GM19023 (cell line): ENCODE data around the gene BORCS8.
"Not testable (repeated sequence)": the region's sequence is repeated elsewhere in the genome, so short reads cannot be mapped to it uniquely, and the experiment has no call there.

ENCODE experiments used
- ATAC-seq: cut with Tn5 transposase; IDR thresholded peaks from one replicate; pipeline ENCODE4 v1.9.1; 2021; ENCODE audit warnings: mild to moderate bottlenecking, moderate library complexity; ENCODE audit not compliant: unreplicated experiment

BORCS8 gene

DNA sequence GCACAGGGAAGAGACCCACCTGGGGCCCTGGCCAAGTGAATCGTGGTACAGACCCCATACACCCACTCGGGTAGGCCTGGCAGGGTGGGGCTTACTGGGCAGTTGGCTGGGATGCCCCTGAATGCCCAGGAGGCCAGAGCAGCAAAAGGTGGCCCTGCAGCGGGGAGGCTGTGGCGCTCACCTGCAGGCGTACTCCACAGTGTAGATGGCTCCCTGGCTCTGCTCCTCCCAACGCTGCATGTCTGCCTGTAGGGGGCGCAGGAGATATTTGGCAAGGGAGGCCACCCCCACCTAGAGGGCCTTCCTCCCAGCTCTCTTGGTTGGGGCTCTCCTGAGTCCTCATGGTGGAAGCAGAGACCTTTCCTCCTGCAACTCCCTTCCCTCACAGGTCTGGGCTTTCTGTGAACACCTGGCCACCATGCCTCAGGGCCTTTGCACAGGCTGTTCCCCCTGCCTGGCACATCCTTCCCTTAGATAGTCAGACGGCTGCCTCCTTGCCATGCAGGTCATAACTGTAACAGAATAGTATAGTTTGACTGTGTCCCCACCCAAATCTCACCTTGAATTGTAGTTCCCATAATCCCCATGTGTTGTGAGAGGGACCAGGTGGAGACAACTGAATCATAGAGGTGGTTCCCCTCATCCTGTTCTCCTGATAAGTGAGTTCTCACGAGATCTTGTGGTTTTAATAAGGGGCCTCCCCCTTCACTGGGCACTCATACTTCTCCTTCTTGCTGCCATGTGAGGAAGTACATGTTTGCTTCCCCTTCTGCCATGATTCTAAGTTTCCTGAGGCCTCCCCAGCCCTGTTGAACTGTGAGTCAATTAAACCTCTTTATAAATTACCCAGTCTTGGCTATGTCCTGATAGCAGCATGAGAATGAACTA is 5.9 kb downstream of the BORCS8 start:
- no peak for ATAC-seq

- no peak for ATAC-seq
Measured at GRCh38 chr19:19181488-19181998, 10.4 kb downstream of the BORCS8 start.

DNA sequence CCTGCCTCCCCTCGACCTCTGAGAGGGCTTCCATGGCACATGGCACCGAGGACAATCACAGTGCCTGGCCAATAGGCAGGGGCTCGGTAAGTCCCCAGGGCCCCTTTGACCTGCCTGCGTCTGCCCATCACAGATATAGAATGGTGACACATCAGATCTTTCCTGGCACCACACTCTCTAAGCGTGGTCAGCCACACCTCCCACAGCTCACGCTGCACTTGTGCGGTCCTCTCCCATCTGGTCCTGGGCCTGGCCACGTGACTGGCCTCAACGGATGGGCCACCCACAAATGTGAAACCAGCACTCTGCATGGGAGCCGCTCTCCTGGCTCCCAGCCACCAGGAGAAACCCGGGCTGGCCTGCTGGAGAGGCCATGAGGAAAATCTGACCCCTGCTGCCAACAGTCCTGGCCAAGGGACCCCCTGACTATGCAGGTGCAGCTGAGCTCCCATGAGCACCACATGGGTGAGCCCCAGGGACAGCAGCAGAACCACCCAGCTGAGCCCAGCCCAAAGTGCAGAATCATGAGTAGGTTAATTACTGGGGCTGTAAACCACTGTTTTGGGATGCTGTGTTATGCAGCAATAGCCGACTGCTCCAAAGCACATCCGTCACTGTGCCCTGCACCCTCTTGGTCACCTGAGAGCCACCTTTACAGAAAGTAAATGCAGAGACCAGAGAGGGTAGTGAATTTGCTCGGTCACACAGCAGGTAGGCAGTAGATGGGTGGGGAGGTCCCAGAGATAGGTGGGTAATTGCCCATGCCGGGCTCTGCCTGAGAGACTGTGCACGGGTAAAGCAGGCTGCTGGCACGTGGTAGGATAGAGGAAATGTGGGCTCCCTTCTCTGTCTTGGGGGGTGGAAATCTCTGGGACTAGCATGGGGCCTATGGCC is 12.2 kb downstream of the BORCS8 start:
- no peak for ATAC-seq

DNA sequence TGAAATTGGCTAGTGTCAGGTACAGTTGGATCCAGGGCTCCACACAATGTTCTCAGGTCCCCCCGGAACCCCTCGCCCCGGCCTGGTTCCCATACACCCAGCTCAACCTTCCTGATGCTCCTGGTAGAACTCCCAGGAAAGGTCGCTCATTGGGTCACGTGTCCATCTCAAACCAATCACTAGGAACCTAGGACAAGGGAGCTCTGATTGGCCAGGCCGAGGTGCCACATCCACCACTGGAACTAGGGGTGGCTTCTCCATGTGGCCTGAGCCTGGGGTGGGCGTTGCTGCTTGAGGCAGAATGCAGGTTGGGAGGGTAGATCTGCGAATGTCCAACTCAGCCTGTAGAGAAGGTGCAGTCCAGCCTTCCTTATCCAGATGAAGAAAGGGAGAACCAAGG is 15.0 kb downstream of the BORCS8 start:
- ATAC-seq: no peak

DNA sequence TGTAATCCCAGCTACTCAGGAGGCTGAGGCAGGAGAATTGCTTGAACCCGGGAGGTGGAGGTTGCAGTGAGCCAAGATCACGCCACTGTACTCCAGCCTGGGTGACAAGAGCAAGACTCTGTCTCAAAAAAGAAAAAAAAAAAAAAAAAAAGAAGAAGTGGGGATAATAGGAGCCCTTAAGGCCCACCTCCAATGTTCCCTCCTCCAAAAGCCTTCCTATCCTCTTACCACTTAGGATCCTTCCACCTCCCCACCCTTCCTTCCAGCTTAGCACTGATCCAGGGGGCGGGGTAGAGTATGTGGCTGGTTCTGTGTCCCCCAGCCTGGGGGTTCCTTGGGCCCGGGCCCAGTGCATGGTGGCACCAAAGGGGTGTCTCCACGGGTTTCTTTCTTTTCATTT is 18.7 kb downstream of the BORCS8 start:
- ATAC-seq: not testable (repeated sequence)

- ATAC-seq: no peak
Measured at GRCh38 chr19:19171821-19172532, 20.0 kb downstream of the BORCS8 start.

GRCh38 chr19:19170873-19171672 is 20.9 kb downstream of the BORCS8 start:
- no peak for ATAC-seq

- peak; percentile 89 for ATAC-seq
Measured at GRCh38 chr19:19170053-19170872, 21.7 kb downstream of the BORCS8 start, which contains the start of gene MEF2B. TSS of gene MEF2B (minus strand) at chr19:19170263. CDS start at chr19:19150735, 19,528 bp downstream.

GRCh38 chr19:19169236-19170052 is 22.5 kb downstream of the BORCS8 start:
- peak; percentile 5 for ATAC-seq

DNA sequence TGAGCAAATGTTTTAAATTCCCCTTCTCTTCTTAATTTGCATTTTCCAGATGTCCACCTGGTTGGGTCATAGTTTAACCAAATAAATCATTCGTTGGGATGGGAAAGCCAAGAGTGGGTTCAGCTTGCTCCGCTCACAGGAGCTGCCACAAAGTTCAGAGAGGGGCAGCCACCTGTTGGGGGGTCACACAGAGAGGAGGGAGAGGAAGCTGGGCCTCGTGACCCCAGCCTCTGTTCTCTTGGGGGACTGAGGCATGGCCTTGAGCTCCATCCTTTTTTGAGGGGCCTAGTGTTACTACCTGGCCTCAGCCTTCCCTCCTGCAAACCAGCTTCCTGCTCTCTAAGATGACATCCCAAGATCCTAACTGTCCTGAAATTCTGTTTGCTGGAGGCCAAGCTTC is 24.3 kb downstream of the BORCS8 start:
- ATAC-seq: no peak

DNA sequence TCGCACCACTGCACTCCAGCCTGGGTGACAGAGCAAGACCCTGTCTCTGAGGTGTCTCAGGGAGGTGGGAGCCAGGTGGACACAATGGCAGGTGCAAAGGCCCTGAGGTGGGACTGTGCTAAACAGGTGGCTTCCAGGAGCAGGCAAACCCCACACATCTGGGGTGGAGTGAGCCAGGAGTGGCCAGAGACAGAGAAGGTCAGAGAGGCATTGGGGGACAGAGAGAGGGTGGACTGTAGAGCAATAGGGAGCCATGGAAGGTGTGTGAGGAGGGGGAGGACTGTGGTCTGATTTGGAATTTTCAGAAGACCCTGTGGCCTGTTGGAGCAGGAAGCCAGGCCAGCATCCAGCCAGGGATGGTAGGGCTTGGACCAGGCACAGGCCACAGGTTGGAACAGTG is 26.6 kb downstream of the BORCS8 start:
- no peak for ATAC-seq

- ATAC-seq: no peak
Measured at GRCh38 chr19:19162495-19162894, 29.5 kb downstream of the BORCS8 start.

DNA sequence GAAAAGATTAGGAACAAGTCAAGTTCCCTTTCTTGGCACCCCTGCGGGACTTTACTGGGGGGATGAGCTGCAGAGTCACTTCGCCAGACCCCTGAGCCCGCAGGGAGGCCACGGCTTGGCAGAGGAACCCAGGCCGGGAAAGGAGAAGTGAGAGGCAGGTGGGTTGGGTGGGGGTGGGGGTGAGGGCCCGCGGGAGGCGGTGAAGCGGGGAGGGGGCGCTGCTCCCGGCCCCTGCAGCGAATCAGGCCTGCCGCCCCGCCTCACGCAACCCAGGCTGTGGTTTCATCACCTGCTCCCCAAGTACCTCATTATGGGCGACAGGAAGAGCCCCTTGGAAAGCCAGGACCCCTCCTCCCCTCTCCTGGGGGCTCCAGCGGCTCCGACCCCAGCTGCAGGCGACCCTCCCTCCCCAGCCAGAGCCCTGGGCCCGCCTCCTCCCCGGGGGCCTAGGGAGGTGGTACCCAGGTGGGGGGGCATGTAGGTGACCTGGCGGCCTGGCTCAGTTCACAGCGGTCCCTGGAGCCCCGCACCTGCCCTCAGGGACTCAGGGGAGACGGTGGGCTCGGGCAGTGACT is 31.4 kb downstream of the BORCS8 start:
- ATAC-seq: no peak

DNA sequence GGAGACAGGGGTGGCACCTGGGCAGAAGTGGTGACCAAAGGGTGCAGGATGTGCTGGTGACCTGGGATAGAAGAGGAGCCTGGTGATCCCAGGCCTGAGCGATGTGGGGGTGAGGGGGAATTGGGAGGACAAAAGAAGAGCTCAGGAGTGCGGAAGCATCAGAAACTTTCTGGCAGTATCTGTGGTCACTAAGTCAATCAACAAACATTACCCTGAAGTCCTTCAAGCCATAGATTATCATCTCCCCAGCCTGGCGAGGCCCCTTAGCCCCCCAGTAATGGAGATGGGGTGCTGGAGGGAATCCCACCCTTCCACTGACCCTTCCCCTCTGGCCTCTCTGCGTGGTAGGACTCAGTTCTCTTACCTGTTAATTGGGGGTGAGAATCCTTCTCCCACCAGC is 32.4 kb downstream of the BORCS8 start:
- ATAC-seq: no peak

DNA sequence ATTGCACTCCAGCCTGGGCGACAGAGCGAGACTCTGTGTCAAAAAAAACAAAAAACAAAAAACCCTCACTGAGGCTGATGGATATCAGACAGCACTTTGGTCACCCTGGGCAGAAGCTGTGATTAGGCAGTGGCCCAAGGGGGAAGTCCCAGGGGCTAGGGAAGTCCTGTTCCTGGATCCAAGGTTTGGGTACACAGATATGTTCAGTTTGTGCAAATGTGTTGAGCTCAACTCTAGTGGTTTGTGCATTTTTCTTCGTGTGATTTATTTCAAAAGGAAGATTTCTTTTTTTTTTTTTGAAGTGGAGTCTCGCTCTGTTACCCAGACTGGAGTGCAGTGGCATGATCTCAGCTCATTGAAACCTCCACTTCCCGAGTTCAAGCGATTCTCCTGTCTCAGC is 34.1 kb downstream of the BORCS8 start:
- no peak for ATAC-seq

- ATAC-seq: peak; percentile 69
Measured at GRCh38 chr19:19155495-19156219, 36.3 kb downstream of the BORCS8 start.

DNA sequence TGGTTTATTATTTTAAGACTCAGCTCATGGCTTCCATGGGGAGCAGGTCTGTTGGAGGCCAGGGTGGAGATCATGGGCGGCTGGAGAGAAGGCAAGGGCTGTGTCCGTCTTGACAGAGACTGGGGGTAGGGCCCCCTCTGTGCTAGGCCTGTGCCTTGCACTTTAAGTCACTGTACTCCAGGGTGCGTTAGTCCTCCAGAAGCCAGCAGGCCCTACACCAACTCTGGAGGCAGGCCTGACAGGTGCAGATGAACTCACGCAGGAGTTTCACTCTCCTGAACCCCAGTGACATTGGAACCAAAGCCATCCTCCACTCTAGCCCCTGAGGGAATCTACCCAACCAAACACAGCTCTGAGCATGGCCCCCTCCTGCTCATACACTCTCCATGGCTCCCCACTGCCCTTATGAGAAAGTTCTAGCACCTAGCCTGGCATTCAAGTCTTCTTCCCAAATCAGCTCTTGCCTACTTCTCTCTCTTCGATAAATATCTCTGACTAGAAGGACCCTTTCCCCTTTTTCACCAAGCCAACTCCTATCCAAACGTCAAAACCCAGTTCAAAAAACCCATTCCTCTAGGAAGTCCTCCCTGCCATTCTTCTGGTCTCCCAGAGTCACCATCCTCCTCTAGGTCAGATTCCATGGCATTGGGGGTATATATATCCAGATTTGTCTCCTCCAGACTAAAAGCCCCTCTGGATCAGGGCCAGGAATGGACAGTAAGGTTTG is 37.0 kb downstream of the BORCS8 start:
- ATAC-seq: no peak
